ENCODE data around the gene THBD.

Gene THBD

GRCh38 chr20:23043376-23043775 lies 6.1 kb downstream of the THBD start:
- TF ChIP-seq CTCF (IDR thresholded peaks at IDR 0.05; ENCODE audit: low read depth, low read length): no peak
- no peak for TF ChIP-seq MAX (IDR thresholded peaks at IDR 0.05; ENCODE audit: low read depth, low read length)
- TF ChIP-seq POLR2A (IDR thresholded peaks at IDR 0.05; ENCODE audit: extremely low read depth, insufficient read length): no peak
- no peak for TF ChIP-seq MYC (IDR thresholded peaks at IDR 0.05; ENCODE audit: low read depth, low read length)
- H3K4me3 ChIP-seq (ENCODE audit: low read depth, low read length): no peak overlapping the region
- no peak for DNase-seq (ENCODE audit: low read depth)

DNA sequence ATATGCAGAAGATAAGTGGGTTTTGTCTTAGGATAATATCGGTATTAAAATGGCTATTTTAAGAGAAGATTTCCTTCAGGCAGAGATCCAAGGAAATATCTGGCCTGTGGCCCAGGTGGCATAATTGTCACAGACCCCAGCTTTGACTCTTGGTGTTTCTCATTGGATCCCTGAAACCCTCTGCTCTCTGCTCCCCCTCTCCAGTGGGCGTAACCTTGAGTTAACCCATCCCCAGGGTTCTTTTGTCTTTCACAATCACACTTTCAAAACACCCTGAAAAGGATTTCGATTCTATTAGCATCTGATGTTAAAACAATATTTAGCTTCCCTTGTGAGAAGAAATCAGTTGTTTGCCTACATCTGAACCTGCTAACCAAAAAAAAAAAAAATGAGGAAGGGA lies 7.2 kb downstream of the THBD start:
- H3K4me3 ChIP-seq (ENCODE audit: low read depth, low read length): no peak overlapping the region
- TF ChIP-seq CTCF (IDR thresholded peaks at IDR 0.05; ENCODE audit: low read depth, low read length) (no peak), MAX (IDR thresholded peaks at IDR 0.05; ENCODE audit: low read depth, low read length) (no peak), POLR2A (IDR thresholded peaks at IDR 0.05; ENCODE audit: extremely low read depth, insufficient read length) (no peak), MYC (IDR thresholded peaks at IDR 0.05; ENCODE audit: low read depth, low read length) (no peak)
- DNase-seq (ENCODE audit: low read depth): no peak

GRCh38 chr20:23039885-23040508 lies 9.5 kb downstream of the THBD start:
- no peak overlapping the region for H3K4me3 ChIP-seq (ENCODE audit: low read depth, low read length)
- DNase-seq (ENCODE audit: low read depth): no peak
- TF ChIP-seq MAX (IDR thresholded peaks at IDR 0.05; ENCODE audit: low read depth, low read length) (no peak), MYC (IDR thresholded peaks at IDR 0.05; ENCODE audit: low read depth, low read length) (no peak), CTCF (IDR thresholded peaks at IDR 0.05; ENCODE audit: low read depth, low read length) (no peak)

GRCh38 chr20:23039136-23039875 lies 10.2 kb downstream of the THBD start:
- H3K4me3 ChIP-seq (ENCODE audit: low read depth, low read length): no peak overlapping the region
- no peak for TF ChIP-seq MYC (IDR thresholded peaks at IDR 0.05; ENCODE audit: low read depth, low read length)
- no peak for TF ChIP-seq MAX (IDR thresholded peaks at IDR 0.05; ENCODE audit: low read depth, low read length)
- no peak for TF ChIP-seq CTCF (IDR thresholded peaks at IDR 0.05; ENCODE audit: low read depth, low read length)
- TF ChIP-seq POLR2A (IDR thresholded peaks at IDR 0.05; ENCODE audit: extremely low read depth, insufficient read length): no peak
- no peak for DNase-seq (ENCODE audit: low read depth)

DNA sequence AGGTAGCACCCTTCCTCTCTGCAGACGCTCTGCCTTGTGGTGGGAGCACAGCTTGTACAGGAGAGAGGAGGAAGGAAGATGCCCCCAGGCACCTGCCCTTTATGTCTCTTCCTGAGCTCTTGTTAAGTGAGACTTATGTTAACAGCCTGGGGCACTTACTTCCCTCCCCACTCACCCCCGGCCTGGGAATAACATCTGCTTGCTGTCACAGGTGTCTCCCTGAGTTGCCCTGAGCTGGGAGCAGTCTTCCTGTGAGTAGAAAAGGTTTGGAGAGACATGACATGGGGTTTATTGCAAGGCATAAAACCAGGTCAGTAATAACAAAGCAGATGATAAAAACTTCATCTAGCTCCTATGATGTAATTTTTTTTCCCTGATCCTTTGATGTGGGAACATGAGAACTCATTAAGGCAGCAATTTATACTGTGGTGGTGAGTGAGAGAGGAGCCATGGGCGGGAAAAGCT lies 12.4 kb downstream of the THBD start:
- DNase-seq (ENCODE audit: low read depth): no peak
- H3K4me3 ChIP-seq (ENCODE audit: low read depth, low read length): no peak overlapping the region
- no peak for TF ChIP-seq MAX (IDR thresholded peaks at IDR 0.05; ENCODE audit: low read depth, low read length)
- no peak for TF ChIP-seq MYC (IDR thresholded peaks at IDR 0.05; ENCODE audit: low read depth, low read length)
- no peak for TF ChIP-seq POLR2A (IDR thresholded peaks at IDR 0.05; ENCODE audit: extremely low read depth, insufficient read length)
- TF ChIP-seq CTCF (IDR thresholded peaks at IDR 0.05; ENCODE audit: low read depth, low read length): no peak

All from NB4 (cell line).